GM20000 (cell line): ENCODE data around the gene MNDA.

Experiments used
- DNase-seq: peaks from one replicate; pipeline ENCODE4 v3.0.0; 2012; ENCODE audit warnings: low spot score
- CTCF ChIP-seq: IDR thresholded peaks from 2 replicates; pipeline ENCODE4 v1.5.1; 2012; ENCODE audit warnings: mild to moderate bottlenecking, control low read depth; ENCODE audit errors: extremely low read depth, missing control alignments

Gene MNDA

GRCh38 chr1:158803678-158804077, 27.5 kb upstream of the MNDA start:
- no peak for DNase-seq
- no peak for TF ChIP-seq CTCF

GRCh38 chr1:158806916-158807536, 24.1 kb upstream of the MNDA start:
- DNase-seq: no peak
- TF ChIP-seq CTCF: no peak

- DNase-seq: no peak
- TF ChIP-seq CTCF: no peak
These were observed 21.9 kb upstream of the MNDA start for GRCh38 chr1:158809256-158809655.

- no peak for DNase-seq
- TF ChIP-seq CTCF: no peak
These were observed 21.3 kb upstream of the MNDA start for GRCh38 chr1:158809862-158810261.

- DNase-seq: no peak
- TF ChIP-seq CTCF: no peak
These were observed 20.8 kb upstream of the MNDA start for GRCh38 chr1:158810311-158810710.

- TF ChIP-seq CTCF: no peak
- no peak for DNase-seq
These were observed 18.8 kb upstream of the MNDA start for GRCh38 chr1:158812336-158812735.

GRCh38 chr1:158813164-158813563, 18.0 kb upstream of the MNDA start:
- no peak for DNase-seq
- TF ChIP-seq CTCF: no peak
